Measurements from ENCODE around the gene NEK6. TPM values are rescaled to one million over a fixed set of nuclear protein-coding genes. Genes with fewer than 3 reads are reported as not detected.

Gene NEK6
- total RNA-seq, 2 experiments from 2014 or later = 5.6 to 16.4 TPM

GRCh38 chr9:124280176-124280691 lies 22.5 kb downstream of the NEK6 start:
- H3K79me2 ChIP-seq (ENCODE audit: insufficient read depth, low read depth, low read length) = no peaks in the 10 kb centered on the region
- H2AFZ ChIP-seq (ENCODE audit: low read length) = no peak overlapping the region
- intact Hi-C loops (cut with micrococcal nuclease; ENCODE audit: unreplicated experiment) = no loop called here
- no peak overlapping the region for H3K27ac ChIP-seq (ENCODE audit: low read depth, low read length, poor library complexity, severe bottlenecking)
- no peaks in the 10 kb centered on the region for H4K20me1 ChIP-seq (ENCODE audit: insufficient read depth, low read length)
- TF ChIP-seq CTCF (conservative IDR thresholded peaks at IDR 0.05; ENCODE audit: low read length) (no peak), EZH2phosphoT487 (IDR thresholded peaks at IDR 0.05; ENCODE audit: borderline replicate concordance, low read depth, low read length) (no peak)
- H3K9me2 ChIP-seq (ENCODE audit: insufficient read depth, low read length) = no peaks in the 10 kb centered on the region
- H3K4me1 ChIP-seq (ENCODE audit: insufficient read depth, low read length, poor library complexity, severe bottlenecking) = no peaks in the 10 kb centered on the region
- no peak overlapping the region for H3K4me3 ChIP-seq (ENCODE audit: low read depth, low read length, poor library complexity, severe bottlenecking)
- no peak for DNase-seq (ENCODE audit: low spot score)
- no peak overlapping the region for H3K4me2 ChIP-seq (ENCODE audit: low read length)
- no peaks in the 10 kb centered on the region; the same call in 1 of the 2 replicates for H3K36me3 ChIP-seq (ENCODE audit: insufficient read depth, low read length)
- ChIA-PET CTCF (ENCODE audit: unreplicated experiment) (no interaction called here), POLR2A (no interaction called here)
- H3K9me3 ChIP-seq (ENCODE audit: low read length) = no peaks in the 10 kb centered on the region
- no TSS peak for BruUV-seq (replicated peaks)

GRCh38 chr9:124281931-124282371 lies 24.2 kb downstream of the NEK6 start:
- H3K4me1 ChIP-seq (ENCODE audit: insufficient read depth, low read length, poor library complexity, severe bottlenecking) = peaks cover 16% of the 10 kb centered on the region
- POLR2A ChIA-PET = no interaction called here
- H3K4me2 ChIP-seq (ENCODE audit: low read length) = no peak overlapping the region
- BruUV-seq (replicated peaks) = no TSS peak
- intact Hi-C loops (cut with micrococcal nuclease; ENCODE audit: unreplicated experiment) = no loop called here
- H3K9me2 ChIP-seq (ENCODE audit: insufficient read depth, low read length) = no peaks in the 10 kb centered on the region
- H2AFZ ChIP-seq (ENCODE audit: low read length) = no peak overlapping the region
- H4K20me1 ChIP-seq (ENCODE audit: insufficient read depth, low read length) = 0 out of 2 replicates have a peak, but pooled peaks cover 4% of the 10 kb centered on the region
- CTCF ChIA-PET (ENCODE audit: unreplicated experiment) = no interaction called here
- no peak for TF ChIP-seq EZH2phosphoT487 (IDR thresholded peaks at IDR 0.05; ENCODE audit: borderline replicate concordance, low read depth, low read length)
- TF ChIP-seq CTCF (conservative IDR thresholded peaks at IDR 0.05; ENCODE audit: low read length) = no peak
- no peaks in the 10 kb centered on the region for H3K9me3 ChIP-seq (ENCODE audit: low read length)
- H3K4me3 ChIP-seq (ENCODE audit: low read depth, low read length, poor library complexity, severe bottlenecking) = no peak overlapping the region
- no peaks in the 10 kb centered on the region; the same call in 1 of the 2 replicates for H3K36me3 ChIP-seq (ENCODE audit: insufficient read depth, low read length)
- no peaks in the 10 kb centered on the region for H3K79me2 ChIP-seq (ENCODE audit: insufficient read depth, low read depth, low read length)
- H3K27ac ChIP-seq (ENCODE audit: low read depth, low read length, poor library complexity, severe bottlenecking) = no peak overlapping the region
- DNase-seq (ENCODE audit: low spot score) = no peak

GRCh38 chr9:124282442-124283227 lies 24.9 kb downstream of the NEK6 start:
- no peak overlapping the region for H3K27ac ChIP-seq (ENCODE audit: low read depth, low read length, poor library complexity, severe bottlenecking)
- peaks cover 18% of the 10 kb centered on the region for H3K4me1 ChIP-seq (ENCODE audit: insufficient read depth, low read length, poor library complexity, severe bottlenecking)
- POLR2A ChIA-PET = no interaction called here

More at GRCh38 chr9:124282442-124283227, 24.9 kb downstream of the NEK6 start:
- H3K4me2 ChIP-seq (ENCODE audit: low read length) = no peak overlapping the region
- BruUV-seq (replicated peaks) = no TSS peak
- H3K79me2 ChIP-seq (ENCODE audit: insufficient read depth, low read depth, low read length) = no peaks in the 10 kb centered on the region
- CTCF ChIA-PET (ENCODE audit: unreplicated experiment) = no interaction called here
- TF ChIP-seq EZH2phosphoT487 (IDR thresholded peaks at IDR 0.05; ENCODE audit: borderline replicate concordance, low read depth, low read length) = no peak
- TF ChIP-seq CTCF (conservative IDR thresholded peaks at IDR 0.05; ENCODE audit: low read length) = no peak
- H4K20me1 ChIP-seq (ENCODE audit: insufficient read depth, low read length) = 0 out of 2 replicates have a peak, but pooled peaks cover 4% of the 10 kb centered on the region
- no peaks in the 10 kb centered on the region for H3K9me3 ChIP-seq (ENCODE audit: low read length)
- H3K36me3 ChIP-seq (ENCODE audit: insufficient read depth, low read length) = no peaks in the 10 kb centered on the region; the same call in 1 of the 2 replicates
- H2AFZ ChIP-seq (ENCODE audit: low read length) = no peak overlapping the region
- no peaks in the 10 kb centered on the region for H3K9me2 ChIP-seq (ENCODE audit: insufficient read depth, low read length)
- H3K4me3 ChIP-seq (ENCODE audit: low read depth, low read length, poor library complexity, severe bottlenecking) = no peak overlapping the region
- no peak for DNase-seq (ENCODE audit: low spot score)
- intact Hi-C loops (cut with micrococcal nuclease; ENCODE audit: unreplicated experiment) = no loop called here
